ENCODE measurements around the gene MX1.

Gene MX1

GRCh38 chr21:41445465-41445862 is 19.4 kb downstream of the MX1 start:
- Histone ChIP-seq H3K27ac (ENCODE audit: low read depth, low read length, severe bottlenecking) (no peak overlapping the region), H3K36me3 (ENCODE audit: control insufficient read depth, insufficient read depth, low read length) (no peaks in the 10 kb centered on the region), H3K9me3 (ENCODE audit: control insufficient read depth, low read length) (no peaks in the 10 kb centered on the region), H3K4me1 (ENCODE audit: control insufficient read depth, insufficient read depth, low read length, poor library complexity, severe bottlenecking) (no peaks in the 10 kb centered on the region), H3K4me3 (ENCODE audit: extremely low read depth, insufficient read depth, low read length, poor library complexity, severe bottlenecking) (no peak overlapping the region)
- WGBS, 2 experiments (ENCODE audit: insufficient coverage in 2 of 2): 93 to 100% methylated on average over 3 to 4 of the region's 7 CpGs

DNA sequence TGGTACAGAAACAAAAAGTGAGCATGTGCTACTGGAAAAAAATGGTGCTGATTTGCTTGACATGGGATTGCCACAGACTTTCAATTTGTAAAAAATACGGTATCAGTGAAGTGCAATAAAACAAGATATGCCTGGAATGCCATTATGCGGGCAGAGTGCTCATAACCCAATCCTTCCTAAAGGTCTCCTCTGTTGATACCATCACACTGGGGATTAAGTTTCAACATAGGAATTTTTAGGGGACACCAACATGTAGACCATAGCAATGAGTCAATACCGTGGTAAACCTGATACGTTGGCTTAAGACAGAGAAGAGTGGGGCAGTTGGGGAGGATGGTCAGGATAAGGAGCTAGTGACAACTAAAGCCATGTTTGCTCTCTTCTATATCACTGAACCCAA is 20.5 kb downstream of the MX1 start:
- 83 to 96% methylated on average over 1 to 4 of the region's 4 CpGs for WGBS, 2 experiments (ENCODE audit: insufficient coverage in 2 of 2)
- H3K4me3 ChIP-seq (ENCODE audit: extremely low read depth, insufficient read depth, low read length, poor library complexity, severe bottlenecking): no peak overlapping the region
- no peaks in the 10 kb centered on the region for H3K4me1 ChIP-seq (ENCODE audit: control insufficient read depth, insufficient read depth, low read length, poor library complexity, severe bottlenecking)
- H3K36me3 ChIP-seq (ENCODE audit: control insufficient read depth, insufficient read depth, low read length): no peaks in the 10 kb centered on the region
- no peaks in the 10 kb centered on the region for H3K9me3 ChIP-seq (ENCODE audit: control insufficient read depth, low read length)
- H3K27ac ChIP-seq (ENCODE audit: low read depth, low read length, severe bottlenecking): no peak overlapping the region

- 90 to 100% methylated on average over 1 to 2 of the region's 3 CpGs for WGBS, 2 experiments (ENCODE audit: insufficient coverage in 2 of 2)
- Histone ChIP-seq H3K9me3 (ENCODE audit: control insufficient read depth, low read length) (no peaks in the 10 kb centered on the region), H3K4me1 (ENCODE audit: control insufficient read depth, insufficient read depth, low read length, poor library complexity, severe bottlenecking) (no peaks in the 10 kb centered on the region), H3K4me3 (ENCODE audit: extremely low read depth, insufficient read depth, low read length, poor library complexity, severe bottlenecking) (no peak overlapping the region), H3K27ac (ENCODE audit: low read depth, low read length, severe bottlenecking) (no peak overlapping the region), H3K36me3 (ENCODE audit: control insufficient read depth, insufficient read depth, low read length) (no peaks in the 10 kb centered on the region)
Observed at GRCh38 chr21:41447356-41447755, 21.3 kb downstream of the MX1 start.

DNA sequence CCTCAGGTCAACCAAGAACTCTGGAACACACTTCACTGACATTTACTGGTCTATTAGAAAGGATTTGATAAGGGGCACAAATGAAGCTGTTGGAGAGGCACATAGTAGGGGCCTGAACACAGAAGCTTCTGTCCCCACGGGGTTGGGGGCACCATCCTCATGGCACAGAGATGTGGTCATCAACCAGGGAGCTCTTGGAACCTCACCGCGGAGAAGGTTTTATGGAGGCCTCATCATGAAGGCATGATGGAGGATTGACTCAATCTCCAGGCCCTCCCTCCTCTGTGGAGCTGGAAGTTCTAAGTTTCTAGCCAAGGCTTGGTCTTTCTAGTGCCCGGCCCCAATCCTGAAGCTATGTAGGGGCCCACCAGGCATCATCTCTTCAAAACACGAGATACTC is 23.6 kb downstream of the MX1 start:
- no peak overlapping the region for H3K4me3 ChIP-seq (ENCODE audit: extremely low read depth, insufficient read depth, low read length, poor library complexity, severe bottlenecking)
- H3K9me3 ChIP-seq (ENCODE audit: control insufficient read depth, low read length): no peaks in the 10 kb centered on the region
- 64 to 72% methylated on average over 3 to 4 of the region's 5 CpGs for WGBS, 2 experiments (ENCODE audit: insufficient coverage in 2 of 2)
- no peak overlapping the region for H3K27ac ChIP-seq (ENCODE audit: low read depth, low read length, severe bottlenecking)
- no peaks in the 10 kb centered on the region for H3K4me1 ChIP-seq (ENCODE audit: control insufficient read depth, insufficient read depth, low read length, poor library complexity, severe bottlenecking)
- H3K36me3 ChIP-seq (ENCODE audit: control insufficient read depth, insufficient read depth, low read length): no peaks in the 10 kb centered on the region

GRCh38 chr21:41451753-41452676 is 26.0 kb downstream of the MX1 start:
- Histone ChIP-seq H3K4me1 (ENCODE audit: control insufficient read depth, insufficient read depth, low read length, poor library complexity, severe bottlenecking) (no peaks in the 10 kb centered on the region), H3K27ac (ENCODE audit: low read depth, low read length, severe bottlenecking) (no peak overlapping the region), H3K9me3 (ENCODE audit: control insufficient read depth, low read length) (no peaks in the 10 kb centered on the region), H3K4me3 (ENCODE audit: extremely low read depth, insufficient read depth, low read length, poor library complexity, severe bottlenecking) (no peak overlapping the region), H3K36me3 (ENCODE audit: control insufficient read depth, insufficient read depth, low read length) (no peaks in the 10 kb centered on the region)
- 95 to 98% methylated on average over 7 to 8 of the region's 16 CpGs for WGBS, 2 experiments (ENCODE audit: insufficient coverage in 2 of 2)

- no peak overlapping the region for H3K4me3 ChIP-seq (ENCODE audit: extremely low read depth, insufficient read depth, low read length, poor library complexity, severe bottlenecking)
- H3K27ac ChIP-seq (ENCODE audit: low read depth, low read length, severe bottlenecking): no peak overlapping the region
- H3K4me1 ChIP-seq (ENCODE audit: control insufficient read depth, insufficient read depth, low read length, poor library complexity, severe bottlenecking): no peaks in the 10 kb centered on the region
- H3K36me3 ChIP-seq (ENCODE audit: control insufficient read depth, insufficient read depth, low read length): no peaks in the 10 kb centered on the region
- no peaks in the 10 kb centered on the region for H3K9me3 ChIP-seq (ENCODE audit: control insufficient read depth, low read length)
- 38 to 83% methylated on average over 1 of the region's 3 CpGs for WGBS, 2 experiments (ENCODE audit: insufficient coverage in 2 of 2)
Observed at GRCh38 chr21:41453198-41453597, 27.2 kb downstream of the MX1 start.

GRCh38 chr21:41453761-41454160 is 27.7 kb downstream of the MX1 start:
- H3K27ac ChIP-seq (ENCODE audit: low read depth, low read length, severe bottlenecking): no peak overlapping the region
- WGBS, 2 experiments (ENCODE audit: insufficient coverage in 2 of 2): 70% methylated on average over 2 of the region's 3 CpGs; no CpG with 5 or more reads in 1 of the 2 experiments
- no peaks in the 10 kb centered on the region for H3K4me1 ChIP-seq (ENCODE audit: control insufficient read depth, insufficient read depth, low read length, poor library complexity, severe bottlenecking)
- H3K9me3 ChIP-seq (ENCODE audit: control insufficient read depth, low read length): no peaks in the 10 kb centered on the region
- no peaks in the 10 kb centered on the region for H3K36me3 ChIP-seq (ENCODE audit: control insufficient read depth, insufficient read depth, low read length)
- H3K4me3 ChIP-seq (ENCODE audit: extremely low read depth, insufficient read depth, low read length, poor library complexity, severe bottlenecking): no peak overlapping the region

GRCh38 chr21:41458121-41458520 is 32.1 kb downstream of the MX1 start:
- Histone ChIP-seq H3K27ac (ENCODE audit: low read depth, low read length, severe bottlenecking) (no peak overlapping the region), H3K4me1 (ENCODE audit: control insufficient read depth, insufficient read depth, low read length, poor library complexity, severe bottlenecking) (no peaks in the 10 kb centered on the region), H3K36me3 (ENCODE audit: control insufficient read depth, insufficient read depth, low read length) (no peaks in the 10 kb centered on the region), H3K4me3 (ENCODE audit: extremely low read depth, insufficient read depth, low read length, poor library complexity, severe bottlenecking) (no peak overlapping the region), H3K9me3 (ENCODE audit: control insufficient read depth, low read length) (no peaks in the 10 kb centered on the region)
- 73 to 86% methylated on average over 2 to 5 of the region's 6 CpGs for WGBS, 2 experiments (ENCODE audit: insufficient coverage in 2 of 2)

- Histone ChIP-seq H3K27ac (ENCODE audit: low read depth, low read length, severe bottlenecking) (no peak overlapping the region), H3K4me1 (ENCODE audit: control insufficient read depth, insufficient read depth, low read length, poor library complexity, severe bottlenecking) (no peaks in the 10 kb centered on the region), H3K4me3 (ENCODE audit: extremely low read depth, insufficient read depth, low read length, poor library complexity, severe bottlenecking) (no peak overlapping the region), H3K9me3 (ENCODE audit: control insufficient read depth, low read length) (no peaks in the 10 kb centered on the region), H3K36me3 (ENCODE audit: control insufficient read depth, insufficient read depth, low read length) (no peaks in the 10 kb centered on the region)
- 96 to 99% methylated on average over 17 to 22 of the region's 22 CpGs for WGBS, 2 experiments (ENCODE audit: insufficient coverage in 2 of 2)
Observed at GRCh38 chr21:41458559-41458958, 32.5 kb downstream of the MX1 start.

DNA sequence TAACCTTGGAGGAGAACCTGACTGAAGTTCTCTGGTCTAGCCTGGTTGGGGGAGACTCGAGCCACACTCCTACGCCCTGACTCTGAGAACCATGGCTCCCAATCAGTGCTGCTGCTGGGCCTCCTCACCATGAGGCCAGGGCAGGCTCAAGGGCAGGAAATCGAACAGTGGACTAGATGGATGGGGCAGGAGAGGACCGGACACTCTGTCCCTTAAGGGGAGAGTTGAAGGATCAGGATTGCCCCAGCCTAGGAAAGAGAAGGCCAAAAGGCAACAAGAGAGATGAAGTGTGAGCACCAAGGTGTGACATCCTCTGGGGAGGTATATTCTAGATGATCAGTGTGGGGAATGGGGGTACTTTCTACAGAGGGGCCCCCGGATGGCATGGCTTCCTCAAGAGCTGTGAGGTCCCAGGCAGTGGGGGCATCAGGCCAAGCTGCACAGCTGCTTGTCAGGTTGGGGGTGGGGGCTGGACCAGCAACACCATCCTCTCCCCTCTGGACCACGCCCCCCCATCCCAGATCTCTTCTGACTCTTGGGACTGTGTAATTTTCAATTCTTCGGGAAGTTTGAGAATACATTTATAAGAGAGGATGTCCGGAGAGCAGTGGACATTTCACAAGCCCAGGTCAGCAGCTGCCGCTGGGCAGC is 34.0 kb downstream of the MX1 start:
- H3K9me3 ChIP-seq (ENCODE audit: control insufficient read depth, low read length): peaks cover 5% of the 10 kb centered on the region
- 87% methylated on average over 3 to 7 of the region's 9 CpGs for WGBS, 2 experiments (ENCODE audit: insufficient coverage in 2 of 2)
- no peaks in the 10 kb centered on the region for H3K36me3 ChIP-seq (ENCODE audit: control insufficient read depth, insufficient read depth, low read length)
- H3K27ac ChIP-seq (ENCODE audit: low read depth, low read length, severe bottlenecking): no peak overlapping the region
- no peak overlapping the region for H3K4me3 ChIP-seq (ENCODE audit: extremely low read depth, insufficient read depth, low read length, poor library complexity, severe bottlenecking)
- H3K4me1 ChIP-seq (ENCODE audit: control insufficient read depth, insufficient read depth, low read length, poor library complexity, severe bottlenecking): no peaks in the 10 kb centered on the region
